CD4-positive, alpha-beta memory T cell (primary cell): ENCODE measurements around the gene C19orf67. TPM values are rescaled to one million over a fixed set of nuclear protein-coding genes. Genes with fewer than 3 reads are reported as not detected.
"Not testable (repeated sequence)": the region's sequence is repeated elsewhere in the genome, so short reads cannot be mapped to it uniquely, and the experiment has no call there.

Experiments
- CTCF ChIA-PET: fragments of 350-600 bp; sonication (Branson Sonifier 250); formaldehyde crosslinking; loops from one replicate; lab custom pipeline; 2021; ENCODE audit warnings: inconsistent platforms; ENCODE audit not compliant: partially characterized antibody; lab: Charles Lee
- POLR2A ChIA-PET: fragments of 350-600 bp; sonication (Branson Sonifier 250); formaldehyde crosslinking; loops from one replicate; lab custom pipeline; 2021; ENCODE audit not compliant: partially characterized antibody; lab: Charles Lee
- DNase-seq, 5 donors: peaks; one replicate each; pipeline versions ENCODE4 v3.0.0 to v3.0.0-alpha.2; 2020 to 2022; ENCODE audit warnings: mixed read lengths in 1 of 5
- H3K27ac ChIP-seq: one replicate; pipeline ENCODE4 v1.7.0; 2013; ENCODE audit warnings: low read depth, low read length
- H3K27me3 ChIP-seq: 2 replicates; pipeline ENCODE4 v1.7.0; 2013; ENCODE audit warnings: mild to moderate bottlenecking, low read length, moderate library complexity; ENCODE audit not compliant: insufficient read depth
- H3K36me3 ChIP-seq: 2 replicates; pipeline ENCODE4 v1.7.0; 2013; ENCODE audit warnings: mild to moderate bottlenecking, low read length, moderate library complexity; ENCODE audit not compliant: insufficient read depth
- H3K4me1 ChIP-seq: 2 replicates; pipeline ENCODE4 v1.7.0; 2013; ENCODE audit warnings: mild to moderate bottlenecking, low read length, moderate library complexity; ENCODE audit not compliant: insufficient read depth
- H3K4me3 ChIP-seq, 2 donors: one replicate each; pipeline ENCODE4 v1.7.0; 2013; ENCODE audit warnings: low read length in 2 of 2, mild to moderate bottlenecking in 1 of 2
- H3K9me3 ChIP-seq, 2 donors: one replicate each; pipeline ENCODE4 v1.7.0; 2013; ENCODE audit warnings: low read length in 2 of 2, control low read depth in 1 of 2; ENCODE audit not compliant: control insufficient read depth in 1 of 2
- H3K27ac Mint-ChIP-seq, 7 donors: one replicate each; pipeline ENCODE4 v1.8.0; 2020 to 2021; ENCODE audit warnings: mixed read lengths in 7 of 7, mild to moderate bottlenecking in 6 of 7, inconsistent platforms in 3 of 7, moderate library complexity in 3 of 7
- H3K27me3 Mint-ChIP-seq, 2 donors: one replicate each; pipeline ENCODE4 v1.8.0; 2020 to 2021; ENCODE audit warnings: mixed read lengths in 2 of 2
- H3K36me3 Mint-ChIP-seq, 2 donors: one replicate each; pipeline ENCODE4 v1.8.0; 2020 to 2021; ENCODE audit warnings: mixed read lengths in 2 of 2, inconsistent platforms in 1 of 2, mild to moderate bottlenecking in 1 of 2
- H3K4me1 Mint-ChIP-seq, 4 donors: one replicate each; pipeline ENCODE4 v1.8.0; 2020 to 2021; ENCODE audit warnings: mixed read lengths in 4 of 4, mild to moderate bottlenecking in 1 of 4
- H3K4me3 Mint-ChIP-seq, 8 donors: one replicate each; pipeline ENCODE4 v1.8.0; 2020 to 2021; ENCODE audit warnings: mixed read lengths in 8 of 8, mild to moderate bottlenecking in 7 of 8, moderate library complexity in 6 of 8, inconsistent platforms in 3 of 8
- H3K9me3 Mint-ChIP-seq, 8 donors: one replicate each; pipeline ENCODE4 v1.8.0; 2020 to 2021; ENCODE audit warnings: mixed read lengths in 8 of 8, mild to moderate bottlenecking in 5 of 8, inconsistent platforms in 3 of 8, moderate library complexity in 1 of 8
- intact Hi-C: fragments of 100-400 bp; cut with micrococcal nuclease; formaldehyde crosslinking; loops from one replicate; pipeline ENCODE4 v1.15.1; 2023
- polyA plus RNA-seq, 2 donors: library from polyadenylated mRNA; unstranded; fragments of 300-500 nt; fragmentation: Illumina TruSeq; gene quantifications; one replicate each; pipeline ENCODE4 v1.2.3, GENCODE V29; 2021
- total RNA-seq, 2 experiments: library from RNA; stranded (reverse); gene quantifications; one replicate each; pipeline ENCODE4 v1.2.3, GENCODE V29; 2021

The C19orf67 gene
- total and polyA plus RNA-seq, 4 experiments from 2014 or later, result 0.55 TPM; not detected in 3

DNA sequence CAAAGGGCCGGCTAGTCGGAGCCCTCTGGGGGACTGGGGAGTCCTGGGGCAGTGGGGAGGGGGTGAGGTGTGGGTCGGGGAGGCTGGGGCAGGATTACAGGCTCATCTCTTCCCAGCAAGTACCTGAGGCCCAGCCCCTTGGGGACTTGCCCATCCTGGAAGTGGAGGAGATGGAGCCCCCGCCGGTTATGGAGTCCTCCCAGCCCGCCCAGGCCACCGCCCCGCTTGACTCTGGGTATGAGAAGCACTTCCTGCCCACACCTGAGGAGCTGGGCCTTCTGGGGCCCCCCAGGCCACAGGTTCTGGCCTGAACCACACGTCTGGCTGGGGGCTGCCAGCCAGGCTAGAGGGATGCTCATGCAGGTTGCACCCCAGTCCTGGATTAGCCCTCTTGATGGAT is 33.6 kb downstream of the C19orf67 start:
- DNase-seq, result no peak
- peaks cover 0 to 9% (median 0%) of the 10 kb centered on the region in 8 donors for H3K9me3 Mint-ChIP-seq
- H3K27ac Mint-ChIP-seq, result peak overlapping the region in 1 of 7 donors; percentile 90
- H3K4me3 Mint-ChIP-seq, result no peak overlapping the region
- Histone ChIP-seq H3K9me3 (no peaks in the 10 kb centered on the region), H3K4me1 (no peaks in the 10 kb centered on the region), H3K27me3 (no peaks in the 10 kb centered on the region), H3K4me3 (no peak overlapping the region), H3K36me3 (peaks cover 39% of the 10 kb centered on the region), H3K27ac (no peak overlapping the region)
- peaks cover 0 to 10% (median 5%) of the 10 kb centered on the region in 4 donors for H3K4me1 Mint-ChIP-seq
- peaks cover 38 to 49% of the 10 kb centered on the region in 2 donors for H3K36me3 Mint-ChIP-seq
- CTCF ChIA-PET, result interaction anchor here (0.9 to 4.4 kb wide), 5 partner anchors 8 to 170 kb away, joined by 3 to 27 read pairs (median 5); no protein-coding TSS in a partner anchor
- H3K27me3 Mint-ChIP-seq, result no peaks in the 10 kb centered on the region
- intact Hi-C loops, result no loop called here
- POLR2A ChIA-PET, result interaction anchor here (1.3 to 1.7 kb wide), 2 partner anchors 9 to 21 kb away, joined by 4 to 6 read pairs; partner anchors contain the start of gene IL27RA

DNA sequence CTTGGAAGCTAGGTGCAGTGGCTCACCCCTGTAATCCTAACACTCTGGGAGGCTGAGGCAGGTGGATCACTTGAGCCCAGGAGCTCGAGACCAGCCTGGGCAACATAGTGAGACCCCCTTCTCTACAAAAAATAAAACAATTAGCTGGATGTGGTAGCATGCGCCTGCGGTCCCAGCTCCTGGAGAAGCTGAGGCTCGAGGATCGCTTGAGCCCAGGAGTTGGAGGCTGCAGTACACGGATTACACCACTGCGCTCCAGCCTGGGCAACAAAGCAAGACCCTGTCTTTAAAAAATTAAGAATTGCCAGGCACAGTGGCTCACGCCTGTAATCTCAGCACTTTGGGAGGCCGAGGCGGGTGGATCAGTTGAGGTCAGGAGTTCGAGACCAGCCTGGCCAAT is 34.6 kb downstream of the C19orf67 start:
- H3K4me3 ChIP-seq, DNase-seq, H3K4me3 Mint-ChIP-seq, H3K4me1 ChIP-seq, intact Hi-C loops, H3K27me3 ChIP-seq, H3K27ac ChIP-seq, H3K27me3 Mint-ChIP-seq, H3K27ac Mint-ChIP-seq, H3K9me3 Mint-ChIP-seq, H3K9me3 ChIP-seq: not testable (repeated sequence)
- peaks cover 3 to 10% (median 5%) of the 10 kb centered on the region in 4 donors for H3K4me1 Mint-ChIP-seq
- peaks cover 45 to 56% of the 10 kb centered on the region in 2 donors for H3K36me3 Mint-ChIP-seq
- POLR2A ChIA-PET, result interaction anchor here (0.8 kb wide), 1 partner anchor 11 kb away, joined by 3 read pairs; no protein-coding TSS in a partner anchor
- H3K36me3 ChIP-seq, result peaks cover 45% of the 10 kb centered on the region
- CTCF ChIA-PET, result interaction anchor here (0.9 to 4.4 kb wide), 5 partner anchors 8 to 169 kb away, joined by 3 to 27 read pairs (median 3); no protein-coding TSS in a partner anchor

DNA sequence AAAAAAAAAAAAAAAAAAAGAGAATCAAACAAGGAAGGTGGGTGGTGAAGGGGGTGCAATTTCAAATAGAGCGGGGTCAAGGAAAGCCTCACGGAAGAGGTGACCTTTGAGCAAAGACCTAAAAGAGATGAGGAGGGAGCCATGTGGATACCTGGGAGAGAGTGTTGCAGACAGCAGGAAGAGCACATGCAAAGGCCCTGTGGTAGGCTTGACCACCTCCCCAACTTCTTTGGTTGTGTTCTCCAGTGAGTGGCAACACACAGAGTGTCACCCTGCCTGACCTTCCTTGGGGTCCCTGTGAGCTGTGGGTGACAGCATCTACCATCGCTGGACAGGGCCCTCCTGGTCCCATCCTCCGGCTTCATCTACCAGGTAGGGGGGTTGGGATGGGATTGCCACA is 35.1 kb downstream of the C19orf67 start:
- Histone ChIP-seq H3K9me3 (no peaks in the 10 kb centered on the region), H3K36me3 (peaks cover 46% of the 10 kb centered on the region), H3K4me1 (peaks cover 5% of the 10 kb centered on the region), H3K4me3 (no peak overlapping the region), H3K27me3 (no peaks in the 10 kb centered on the region), H3K27ac (no peak overlapping the region)
- Mint-ChIP-seq H3K4me3 (no peak overlapping the region), H3K9me3 (peaks cover 0 to 9% (median 0%) of the 10 kb centered on the region in 8 donors), H3K4me1 (peaks cover 3 to 8% (median 6%) of the 10 kb centered on the region in 4 donors), H3K36me3 (peaks cover 48 to 60% of the 10 kb centered on the region in 2 donors), H3K27me3 (no peaks in the 10 kb centered on the region), H3K27ac (peak overlapping the region in 3 of 7 donors; percentile 51 to 64 (median 63))
- no peak for DNase-seq
- ChIA-PET POLR2A (interaction anchor here (0.8 kb wide), 1 partner anchor 10 kb away, joined by 3 read pairs; no protein-coding TSS in a partner anchor), CTCF (interaction anchor here (1.4 to 9.7 kb wide), 5 partner anchors 9 to 168 kb away, joined by 3 to 111 read pairs (median 15); partner anchors contain the start of gene NANOS3)
- intact Hi-C loops, result no loop called here

DNA sequence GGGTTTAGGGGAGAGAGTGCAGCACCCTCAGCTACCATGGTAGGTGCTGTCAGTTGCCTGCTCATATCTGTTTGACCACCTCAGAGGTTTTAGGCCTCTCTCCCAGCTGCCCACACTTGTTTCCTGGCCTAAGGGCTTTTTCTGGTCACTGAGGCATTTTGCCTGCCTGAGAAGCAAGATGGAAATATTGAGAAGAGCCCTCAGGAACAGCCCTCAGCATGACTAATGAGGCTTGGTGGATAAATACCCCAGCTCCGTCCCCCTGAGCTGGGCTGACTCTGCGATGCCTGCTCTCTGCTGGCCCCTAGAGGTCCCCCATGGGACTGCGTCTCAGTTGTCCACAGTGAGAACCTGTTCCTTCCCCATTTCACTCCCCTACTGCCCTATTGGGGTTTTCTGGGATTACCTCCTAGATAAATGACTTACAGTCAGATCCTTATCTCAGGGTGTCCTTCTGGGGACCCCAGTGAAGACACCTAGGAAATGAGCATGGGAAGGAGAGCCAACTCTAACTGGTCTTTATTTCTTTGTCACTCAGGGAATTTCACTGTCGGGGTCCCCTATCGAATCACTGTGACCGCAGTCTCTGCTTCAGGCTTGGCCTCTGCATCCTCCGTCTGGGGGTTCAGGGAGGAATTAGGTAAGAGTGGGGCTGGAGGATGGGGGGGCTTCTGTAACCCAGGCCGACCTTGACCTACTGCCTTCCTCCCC is 37.0 kb downstream of the C19orf67 start:
- POLR2A ChIA-PET, result interaction anchor here (0.9 to 2.7 kb wide), 10 partner anchors 9 to 168 kb away, joined by 3 to 17 read pairs (median 6); partner anchors contain the start of genes ASF1B, DCAF15 and IL27RA
- Mint-ChIP-seq H3K36me3 (peaks cover 42 to 60% of the 10 kb centered on the region in 2 donors), H3K4me1 (peaks cover 2 to 5% (median 3%) of the 10 kb centered on the region in 4 donors), H3K27me3 (no peaks in the 10 kb centered on the region), H3K4me3 (no peak overlapping the region), H3K9me3 (peaks cover 0 to 6% (median 0%) of the 10 kb centered on the region in 8 donors), H3K27ac (peak overlapping the region; percentile 26 to 85 (median 42))
- Histone ChIP-seq H3K27me3 (no peaks in the 10 kb centered on the region), H3K4me3 (no peak overlapping the region), H3K9me3 (no peaks in the 10 kb centered on the region), H3K36me3 (peaks cover 54% of the 10 kb centered on the region), H3K4me1 (peaks cover 5% of the 10 kb centered on the region), H3K27ac (peak overlapping the region; percentile 39)
- CTCF ChIA-PET, result interaction anchor here (0.6 to 9.7 kb wide), 29 partner anchors 10 to 286 kb away, joined by 3 to 111 read pairs (median 4); partner anchors contain the start of genes DCAF15, MISP3, NANOS3 and RFX1
- intact Hi-C loops, result loop anchor here (1.0 to 2.0 kb wide), 3 partner anchors 96 to 168 kb away; partner anchors contain the start of gene DCAF15
- DNase-seq, result peak; percentile 63 to 73 (median 68)

DNA sequence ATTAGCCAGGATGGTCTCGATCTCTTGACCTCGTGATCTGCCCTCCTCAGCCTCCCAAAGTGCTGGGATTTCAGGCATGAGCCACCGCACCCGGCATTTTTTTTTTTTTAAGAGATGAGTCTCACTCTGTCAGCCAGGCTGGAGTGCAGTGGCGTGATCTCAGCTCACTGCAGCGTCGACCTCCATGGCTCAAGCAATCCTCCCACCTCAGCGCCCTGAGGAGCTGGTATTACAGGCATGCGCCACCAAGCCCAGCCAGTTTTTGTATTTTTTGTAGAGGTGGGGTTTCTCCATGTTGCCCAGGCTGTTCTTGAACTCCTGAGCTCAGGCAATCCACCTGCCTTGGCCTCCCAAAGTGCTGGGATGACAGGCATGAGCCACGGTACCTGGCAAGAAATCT is 37.7 kb downstream of the C19orf67 start:
- not testable (repeated sequence) for H3K4me3 ChIP-seq, H3K27me3 ChIP-seq, H3K4me3 Mint-ChIP-seq, H3K4me1 Mint-ChIP-seq, H3K9me3 ChIP-seq, DNase-seq, H3K9me3 Mint-ChIP-seq, H3K27me3 Mint-ChIP-seq, H3K27ac ChIP-seq, H3K4me1 ChIP-seq
- H3K27ac Mint-ChIP-seq, result peak overlapping the region in 2 of 7 donors; percentile 59 to 85
- ChIA-PET CTCF (interaction anchor here (0.6 to 9.7 kb wide), 27 partner anchors 9 to 233 kb away, joined by 3 to 111 read pairs (median 4); partner anchors contain the start of genes DCAF15, NANOS3 and RFX1), POLR2A (interaction anchor here (0.9 to 2.7 kb wide), 9 partner anchors 10 to 167 kb away, joined by 3 to 17 read pairs (median 6); partner anchors contain the start of genes ASF1B, DCAF15 and IL27RA)
- H3K36me3 ChIP-seq, result peaks cover 58% of the 10 kb centered on the region
- peaks cover 44 to 62% of the 10 kb centered on the region in 2 donors for H3K36me3 Mint-ChIP-seq
- intact Hi-C loops, result loop anchor here (1.0 to 2.0 kb wide), 3 partner anchors 95 to 168 kb away; partner anchors contain the start of gene DCAF15

DNA sequence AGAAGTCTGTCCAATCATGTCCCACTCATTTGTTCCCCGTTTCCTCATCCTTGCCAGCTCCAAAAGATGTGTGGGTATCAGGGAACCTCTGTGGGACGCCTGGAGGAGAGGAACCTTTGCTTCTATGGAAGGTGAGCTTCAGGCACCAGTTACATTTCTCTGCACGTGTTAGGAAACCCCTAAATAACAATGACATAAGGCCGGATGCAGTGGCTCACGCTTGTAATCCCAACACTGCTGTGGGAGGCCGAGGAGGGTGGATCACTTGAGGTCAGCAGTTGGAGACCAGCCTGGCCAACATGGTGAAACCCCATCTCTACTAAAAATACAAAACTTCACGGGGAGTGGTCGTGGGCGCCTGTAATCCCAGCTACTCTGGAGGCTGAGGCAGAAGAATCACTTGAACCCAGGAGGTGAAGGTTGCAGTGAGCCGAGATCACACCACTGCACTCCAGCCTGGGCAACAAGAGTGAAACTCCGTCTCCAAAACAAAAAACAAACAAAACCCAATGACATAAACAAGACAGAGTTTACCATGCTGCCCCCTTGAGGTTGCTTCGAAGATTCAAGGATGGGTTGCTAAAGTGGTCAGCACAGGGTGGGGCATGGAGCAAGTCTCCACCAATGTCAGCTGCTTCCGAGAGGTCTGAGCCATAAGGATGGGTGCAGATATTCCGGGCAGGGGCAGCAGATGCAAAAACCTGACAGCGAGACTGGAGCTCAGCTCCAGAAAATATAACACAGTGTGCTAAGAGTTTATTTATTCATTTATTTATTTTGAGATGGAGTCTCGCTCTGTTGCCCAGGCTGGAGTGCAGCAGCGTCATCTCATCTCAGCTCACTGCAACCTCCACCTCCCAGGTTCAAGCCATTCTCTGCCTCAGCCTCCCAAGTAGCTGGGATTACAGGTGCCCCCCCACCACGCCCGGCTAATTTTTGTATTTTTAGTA is 42.6 kb downstream of the C19orf67 start:
- Mint-ChIP-seq H3K4me3 (peak overlapping the region in 1 of 8 donors; percentile 4), H3K4me1 (peaks cover 0 to 16% (median 9%) of the 10 kb centered on the region in 4 donors), H3K27ac (peak overlapping the region; percentile 88 to 95 (median 92)), H3K36me3 (peaks cover 23 to 58% of the 10 kb centered on the region in 2 donors)
- not testable (repeated sequence) for H3K4me3 ChIP-seq, H3K9me3 Mint-ChIP-seq, H3K9me3 ChIP-seq, H3K27me3 Mint-ChIP-seq, H3K27me3 ChIP-seq
- Histone ChIP-seq H3K4me1 (peaks cover 18% of the 10 kb centered on the region), H3K27ac (peak overlapping the region; percentile 43), H3K36me3 (peaks cover 50% of the 10 kb centered on the region)
- intact Hi-C loops, result loop anchor here (1.0 kb wide), 2 partner anchors 140 to 163 kb away; no protein-coding TSS in a partner anchor
- ChIA-PET CTCF (interaction anchor here (0.6 to 9.7 kb wide), 16 partner anchors 9 to 171 kb away, joined by 3 to 111 read pairs (median 5); partner anchors contain the start of genes IL27RA and NANOS3), POLR2A (interaction anchor here (0.6 to 3.2 kb wide), 10 partner anchors 10 to 162 kb away, joined by 3 to 18 read pairs (median 5); partner anchors contain the start of genes IL27RA, MISP3 and RFX1)
- DNase-seq, result peak; percentile 56 to 69 (median 61)
